ENCODE data around the gene DTWD2. TPM values are rescaled to one million over a fixed set of nuclear protein-coding genes. Genes with fewer than 3 reads are reported as not detected.

DTWD2 gene
- total RNA-seq, 1 experiment from 2014 or later, result 10.0 TPM

DNA sequence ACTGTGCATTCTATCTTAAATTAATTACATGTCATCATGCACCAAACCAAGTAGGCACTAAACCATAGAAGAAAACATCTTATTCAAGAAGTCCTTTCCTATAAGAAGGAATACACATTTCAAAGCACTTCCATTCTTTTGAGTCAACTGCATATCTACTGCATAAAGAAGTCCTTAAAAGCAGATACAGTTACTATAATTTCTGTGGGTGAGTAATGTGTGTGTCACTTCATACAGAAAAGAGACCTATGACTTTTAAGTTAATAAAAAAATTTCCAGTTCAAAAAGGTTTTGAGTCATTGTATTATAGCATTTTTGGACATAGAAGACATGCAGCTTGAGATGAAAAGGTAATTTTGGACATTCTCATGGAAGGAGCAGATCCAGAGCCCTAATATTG lies 125.0 kb downstream of the DTWD2 start:
- intact Hi-C loops (cut with micrococcal nuclease; ENCODE audit: unreplicated experiment) (no loop called here), in situ Hi-C loops (cut with HindIII; ENCODE audit: low pct_unique_long_range_greater_than_20kb, low sequenced_read_pairs) (no loop called here)
- no TSS peak for BruUV-seq (replicated peaks)
- Histone ChIP-seq H3K36me3 (ENCODE audit: control insufficient read depth, insufficient read depth, low read length) (no peaks in the 10 kb centered on the region), H3K4me1 (ENCODE audit: control insufficient read depth, insufficient read depth, low read length) (no peaks in the 10 kb centered on the region), H3K4me3 (ENCODE audit: low read depth in 2 of 2, low read length in 2 of 2) (no peak overlapping the region), H3K9me3 (ENCODE audit: control insufficient read depth, insufficient read depth, low read depth, low read length) (no peaks in the 10 kb centered on the region), H3K27me3 (ENCODE audit: control insufficient read depth, insufficient read depth, low read length) (no peaks in the 10 kb centered on the region), H3K27ac (ENCODE audit: low read length) (no peak overlapping the region)
- ChIA-PET POLR2A (no interaction called here), CTCF (no interaction called here)
- TF ChIP-seq TCF7L2 (IDR thresholded peaks at IDR 0.05; ENCODE audit: low read depth, low read length) (no peak), POLR2AphosphoS5 (IDR thresholded peaks at IDR 0.05; ENCODE audit: low read depth, low read length) (no peak), CTCF (IDR thresholded peaks at IDR 0.05) (no peak), SIN3A (IDR thresholded peaks at IDR 0.05; ENCODE audit: borderline replicate concordance, insufficient read depth, low read depth, low read length) (no peak)
- TF ChIP-seq, protein P1, sequence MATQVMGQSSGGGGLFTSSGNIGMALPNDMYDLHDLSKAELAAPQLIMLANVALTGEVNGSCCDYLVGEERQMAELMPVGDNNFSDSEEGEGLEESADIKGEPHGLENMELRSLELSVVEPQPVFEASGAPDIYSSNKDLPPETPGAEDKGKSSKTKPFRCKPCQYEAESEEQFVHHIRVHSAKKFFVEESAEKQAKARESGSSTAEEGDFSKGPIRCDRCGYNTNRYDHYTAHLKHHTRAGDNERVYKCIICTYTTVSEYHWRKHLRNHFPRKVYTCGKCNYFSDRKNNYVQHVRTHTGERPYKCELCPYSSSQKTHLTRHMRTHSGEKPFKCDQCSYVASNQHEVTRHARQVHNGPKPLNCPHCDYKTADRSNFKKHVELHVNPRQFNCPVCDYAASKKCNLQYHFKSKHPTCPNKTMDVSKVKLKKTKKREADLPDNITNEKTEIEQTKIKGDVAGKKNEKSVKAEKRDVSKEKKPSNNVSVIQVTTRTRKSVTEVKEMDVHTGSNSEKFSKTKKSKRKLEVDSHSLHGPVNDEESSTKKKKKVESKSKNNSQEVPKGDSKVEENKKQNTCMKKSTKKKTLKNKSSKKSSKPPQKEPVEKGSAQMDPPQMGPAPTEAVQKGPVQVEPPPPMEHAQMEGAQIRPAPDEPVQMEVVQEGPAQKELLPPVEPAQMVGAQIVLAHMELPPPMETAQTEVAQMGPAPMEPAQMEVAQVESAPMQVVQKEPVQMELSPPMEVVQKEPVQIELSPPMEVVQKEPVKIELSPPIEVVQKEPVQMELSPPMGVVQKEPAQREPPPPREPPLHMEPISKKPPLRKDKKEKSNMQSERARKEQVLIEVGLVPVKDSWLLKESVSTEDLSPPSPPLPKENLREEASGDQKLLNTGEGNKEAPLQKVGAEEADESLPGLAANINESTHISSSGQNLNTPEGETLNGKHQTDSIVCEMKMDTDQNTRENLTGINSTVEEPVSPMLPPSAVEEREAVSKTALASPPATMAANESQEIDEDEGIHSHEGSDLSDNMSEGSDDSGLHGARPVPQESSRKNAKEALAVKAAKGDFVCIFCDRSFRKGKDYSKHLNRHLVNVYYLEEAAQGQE (IDR thresholded peaks at IDR 0.05; ENCODE audit: insufficient read depth in 1 of 2, low read depth in 2 of 2, low read length in 1 of 2), result no peak
- ATAC-seq (no peak), DNase-seq (ENCODE audit: low read depth, low spot score) (no peak)

- intact Hi-C loops (cut with micrococcal nuclease; ENCODE audit: unreplicated experiment), result no loop called here
- no peak overlapping the region for H3K4me3 ChIP-seq (ENCODE audit: low read depth in 2 of 2, low read length in 2 of 2)
- no peaks in the 10 kb centered on the region for H3K9me3 ChIP-seq (ENCODE audit: control insufficient read depth, insufficient read depth, low read depth, low read length)
- ChIA-PET CTCF (no interaction called here), POLR2A (no interaction called here)
- in situ Hi-C loops (cut with HindIII; ENCODE audit: low pct_unique_long_range_greater_than_20kb, low sequenced_read_pairs), result no loop called here
- H3K27ac ChIP-seq (ENCODE audit: low read length), result no peak overlapping the region
- no peak for TF ChIP-seq POLR2AphosphoS5 (IDR thresholded peaks at IDR 0.05; ENCODE audit: low read depth, low read length)
- no peak for TF ChIP-seq SIN3A (IDR thresholded peaks at IDR 0.05; ENCODE audit: borderline replicate concordance, insufficient read depth, low read depth, low read length)
- TF ChIP-seq, protein P1 (IDR thresholded peaks at IDR 0.05; ENCODE audit: insufficient read depth in 1 of 2, low read depth in 2 of 2, low read length in 1 of 2), result no peak
- TF ChIP-seq CTCF (IDR thresholded peaks at IDR 0.05), result no peak
- no peak for TF ChIP-seq TCF7L2 (IDR thresholded peaks at IDR 0.05; ENCODE audit: low read depth, low read length)
- H3K36me3 ChIP-seq (ENCODE audit: control insufficient read depth, insufficient read depth, low read length), result no peaks in the 10 kb centered on the region
- no peaks in the 10 kb centered on the region for H3K27me3 ChIP-seq (ENCODE audit: control insufficient read depth, insufficient read depth, low read length)
- BruUV-seq (replicated peaks), result no TSS peak
- ATAC-seq (no peak), DNase-seq (ENCODE audit: low read depth, low spot score) (no peak)
- H3K4me1 ChIP-seq (ENCODE audit: control insufficient read depth, insufficient read depth, low read length), result no peaks in the 10 kb centered on the region
These were observed 125.8 kb downstream of the DTWD2 start for GRCh38 chr5:118862596-118862995.
